Dermis microvascular lymphatic vessel endothelial cell (primary cell): ENCODE data around the gene GOLGB1. TPM values are rescaled to one million over a fixed set of nuclear protein-coding genes. Genes with fewer than 3 reads are reported as not detected.

Experiments used
- DNase-seq, 2 donors: peaks; one replicate each; pipeline versions ENCODE4 v3.0.0 to v3.0.0-alpha.2; 2010; ENCODE audit warnings: low read depth in 2 of 2
- total RNA-seq: library from RNA; depleted of rRNA; stranded (reverse); fragments of >200 nt; gene quantifications from 2 replicates; pipeline ENCODE4 v1.2.1, GENCODE V29; 2014

Gene GOLGB1
- total RNA-seq, 1 donor from 2014 or later, result 28.0 TPM

- no peak for DNase-seq
Measured at GRCh38 chr3:121630355-121630754, 119.2 kb downstream of the GOLGB1 start.

GRCh38 chr3:121629601-121630000 lies 119.9 kb downstream of the GOLGB1 start:
- no peak for DNase-seq

GRCh38 chr3:121627622-121628021 lies 121.9 kb downstream of the GOLGB1 start:
- DNase-seq, result no peak

- no peak for DNase-seq
Measured at GRCh38 chr3:121627211-121627610, 122.3 kb downstream of the GOLGB1 start.

GRCh38 chr3:121626495-121626894 lies 123.0 kb downstream of the GOLGB1 start:
- no peak for DNase-seq

GRCh38 chr3:121624147-121624899 lies 125.2 kb downstream of the GOLGB1 start:
- no peak for DNase-seq

- no peak for DNase-seq
Measured at GRCh38 chr3:121621491-121621890, 128.1 kb downstream of the GOLGB1 start.

- no peak for DNase-seq
Measured at GRCh38 chr3:121619691-121620090, 129.8 kb downstream of the GOLGB1 start.

Other genes with a start within 250 kb of the GOLGB1 start
- 1.6 and 4.0 TPM in 2 replicates for gene POLQ, start 203.8 kb downstream of the GOLGB1 start, total RNA-seq
- gene ARGFX, start 181.8 kb downstream of the GOLGB1 start, total RNA-seq, result not detected in 2 replicates
- gene FBXO40, start 156.4 kb downstream of the GOLGB1 start, total RNA-seq, result not detected in 2 replicates
- 17.3 and 19.8 TPM in 2 replicates for gene HCLS1, start 88.8 kb downstream of the GOLGB1 start, total RNA-seq
- gene IQCB1, start 85.3 kb upstream of the GOLGB1 start, total RNA-seq, result 5.9 and 7.0 TPM in 2 replicates
- 0.51 TPM in 2 replicates for gene EAF2, start 85.5 kb upstream of the GOLGB1 start, total RNA-seq
- gene SLC15A2, start 144.7 kb upstream of the GOLGB1 start, total RNA-seq, result under 0.01 TPM in 2 replicates